Tongue (tissue), 3 donors: Measurements from ENCODE around the gene CEP20. TPM values are rescaled to one million over a fixed set of nuclear protein-coding genes. Genes with fewer than 3 reads are reported as not detected.
A peak's percentile ranks its signal among the peaks of the same experiment; 100 is the strongest.

ENCODE experiments used
- DNase-seq: peaks from one replicate; pipeline ENCODE4 v3.0.0-alpha.2; 2015
- small RNA-seq: library from RNA; depleted of rRNA; stranded (forward); fragments of <200 nt; gene quantifications from one replicate; pipeline ENCODE3, GENCODE V24; 2014; ENCODE audit warnings: low replicate concordance
- total RNA-seq: library from RNA; depleted of rRNA; stranded (reverse); fragments of >200 nt; gene quantifications from one replicate; pipeline ENCODE4 v1.2.3, GENCODE V29; 2014

CEP20 gene
- total RNA-seq, 1 donor from 2014 or later: 58.2 TPM

DNA sequence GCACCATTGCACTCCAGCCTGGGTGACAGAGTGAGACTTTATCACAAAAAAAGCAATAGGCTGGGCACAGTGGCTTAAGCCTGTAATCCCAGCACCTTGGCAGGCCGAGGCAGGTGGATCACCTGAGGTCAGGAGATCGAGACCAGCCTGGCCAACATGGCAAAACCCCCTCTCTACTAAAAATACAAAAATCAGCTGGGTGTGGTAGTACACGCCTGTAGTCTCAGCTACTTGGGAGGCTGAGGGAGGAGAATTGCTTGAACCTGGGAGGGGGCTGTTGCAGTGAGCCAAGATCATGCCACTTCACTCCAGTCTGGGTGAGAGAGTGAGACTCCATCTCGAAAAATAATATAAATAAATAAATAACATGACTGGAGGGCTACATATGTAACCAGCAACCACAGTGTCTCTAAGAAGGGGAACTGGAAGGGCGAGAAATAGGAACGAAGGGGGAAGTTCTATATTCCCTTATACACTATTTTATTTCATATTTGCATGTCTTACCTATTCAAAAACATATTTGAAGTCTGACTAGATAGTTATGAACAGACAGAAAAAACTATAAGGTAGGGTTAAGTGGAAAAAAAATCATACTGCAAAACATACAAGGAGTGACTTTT, 57.5 kb downstream of the CEP20 start:
- DNase-seq: no peak

- peak; percentile 45 for DNase-seq
These were observed 58.9 kb downstream of the CEP20 start for GRCh38 chr16:15829460-15829859.

DNA sequence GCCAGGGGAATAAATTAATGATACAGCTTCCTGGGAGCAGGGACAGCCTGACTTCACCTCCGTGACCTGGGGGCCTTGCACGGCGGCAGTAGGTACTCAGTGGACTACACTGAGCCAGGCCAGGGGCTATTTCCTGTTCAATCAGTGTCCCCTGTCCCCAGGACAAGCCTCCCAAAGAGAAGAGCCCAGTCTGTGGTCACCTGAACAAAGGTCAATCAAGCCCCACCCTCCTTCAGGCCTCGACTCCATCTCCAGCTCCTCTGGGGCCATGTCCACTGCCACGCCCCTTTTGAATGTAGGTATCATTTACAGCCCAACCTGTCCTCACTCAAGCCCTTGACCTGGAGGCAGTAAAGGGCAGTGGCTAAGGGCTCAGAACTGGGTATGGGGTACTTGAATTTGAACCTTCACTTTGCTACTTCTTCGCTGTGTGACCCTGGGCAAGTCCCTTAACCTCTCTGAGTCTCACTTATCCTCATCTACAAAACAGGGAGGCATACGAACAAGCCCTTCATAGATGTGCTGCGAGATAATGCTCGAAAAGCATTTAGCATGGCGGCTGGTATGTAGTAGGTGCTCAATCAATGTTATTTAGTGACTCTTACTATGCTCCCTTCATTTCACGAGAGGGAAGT, 60.6 kb downstream of the CEP20 start:
- DNase-seq: no peak

DNA sequence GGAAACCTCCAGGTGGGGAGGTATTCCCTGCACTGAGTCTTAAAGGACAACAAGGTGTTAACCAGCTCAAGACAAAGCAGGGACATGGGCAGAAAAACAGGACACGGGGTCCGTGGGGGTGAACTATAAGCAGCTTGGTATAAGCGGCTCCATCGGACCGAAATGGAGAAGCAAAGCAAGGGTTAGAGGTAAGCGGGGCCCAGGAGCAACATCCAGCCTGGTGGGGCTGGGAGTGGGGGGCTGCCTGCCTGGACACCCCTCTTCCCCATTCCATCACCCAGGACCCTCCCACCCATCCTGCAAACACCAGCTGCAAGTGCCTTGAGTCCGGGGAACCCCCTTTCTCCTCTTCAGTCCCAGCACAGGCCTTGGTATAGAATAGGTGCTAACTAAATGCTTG, 61.1 kb downstream of the CEP20 start:
- DNase-seq: no peak

DNA sequence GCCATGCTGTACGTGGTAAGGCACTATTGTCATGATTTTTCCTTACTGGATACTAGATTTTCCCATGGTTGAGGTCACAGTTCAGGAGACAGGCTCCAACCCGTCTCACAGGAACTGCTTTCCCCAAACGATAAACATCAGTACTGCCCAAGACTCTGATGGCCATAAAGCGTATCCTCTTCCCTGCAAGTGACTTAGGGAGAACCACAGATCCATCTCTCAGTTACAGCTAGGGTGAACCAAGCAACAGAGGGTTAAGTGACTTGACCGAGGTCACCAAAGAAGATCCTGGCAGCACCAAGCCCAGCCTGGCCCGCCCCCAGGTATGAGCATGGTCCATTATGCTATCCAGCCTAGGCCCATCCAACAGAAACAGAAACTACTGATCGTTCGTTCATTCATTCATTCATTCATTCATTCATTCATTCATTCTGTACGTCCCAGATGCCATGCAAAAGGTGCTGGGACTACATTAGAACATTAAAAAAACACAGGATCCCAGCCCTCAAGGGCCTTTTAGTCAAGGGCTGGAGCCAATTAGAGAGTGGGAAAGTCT, 62.6 kb downstream of the CEP20 start:
- no peak for DNase-seq

GRCh38 chr16:15822957-15823356, 65.4 kb downstream of the CEP20 start:
- DNase-seq: peak; percentile 61

DNA sequence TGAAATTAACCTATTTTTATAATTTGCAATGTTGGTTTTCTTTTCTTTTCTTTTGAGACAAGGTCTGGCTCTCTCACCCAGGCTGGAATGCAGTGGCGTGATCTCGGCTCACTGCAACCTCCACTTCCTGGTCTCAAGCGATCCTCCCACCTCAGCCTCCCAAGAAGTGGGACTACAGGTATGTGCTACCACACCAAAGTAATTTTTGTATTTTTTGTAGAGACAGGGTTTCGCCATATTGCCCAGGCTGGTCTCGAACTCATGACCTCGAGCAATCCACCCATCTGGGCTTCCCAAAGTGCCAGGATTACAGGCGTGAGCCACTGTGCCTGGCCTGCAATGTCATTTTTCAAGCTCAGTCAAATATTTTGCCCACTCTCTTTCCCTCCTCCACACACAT, 67.6 kb downstream of the CEP20 start:
- DNase-seq: no peak

DNA sequence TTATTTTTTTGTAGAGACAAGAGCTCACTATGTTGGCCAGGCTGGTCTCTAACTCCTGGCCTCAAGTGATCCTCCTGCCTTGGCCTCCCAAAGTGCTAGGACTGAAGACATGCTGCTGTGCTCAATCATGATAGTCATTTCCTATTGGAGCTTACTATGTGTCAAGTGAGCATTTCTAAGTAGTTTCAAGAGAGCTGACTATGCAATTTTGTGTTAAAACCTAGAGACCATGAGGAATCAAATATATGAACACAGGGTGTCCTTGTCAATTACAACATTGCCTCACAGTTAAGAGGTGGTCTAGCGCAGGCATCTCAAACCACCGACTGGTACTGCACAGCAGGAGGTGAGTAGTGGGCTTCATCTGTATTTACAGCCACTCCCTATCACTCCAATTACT, 69.4 kb downstream of the CEP20 start:
- no peak for DNase-seq

GRCh38 chr16:15817446-15817845, 71.0 kb downstream of the CEP20 start:
- DNase-seq: no peak

DNA sequence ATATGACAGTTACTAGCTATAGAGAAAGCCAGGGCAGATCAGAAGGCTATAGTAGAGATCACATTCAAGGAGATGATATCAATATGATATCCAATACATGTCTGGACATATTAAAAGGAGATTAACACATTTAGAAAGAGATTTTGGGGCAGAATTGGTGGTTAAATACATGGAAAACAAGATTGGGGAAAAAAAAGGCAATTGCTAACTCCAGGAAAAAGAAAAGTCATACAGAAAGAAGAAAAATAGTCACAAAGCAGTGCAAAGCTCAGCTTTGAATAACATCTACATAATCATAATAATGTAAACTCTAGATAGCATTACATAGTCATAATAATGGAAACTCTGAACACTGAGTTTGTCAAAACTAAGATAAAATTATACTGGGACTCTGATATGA, 72.2 kb downstream of the CEP20 start:
- no peak for DNase-seq

Small RNA genes within 50 kb of the gene (small RNA-seq; reads per million reads assigned to genes)
- gene RNU6-213P: not detected

Other genes starting within 250 kb of the CEP20 start
- 26.9 TPM for gene MARF1, start 245.4 kb downstream of the CEP20 start, total RNA-seq
- gene NDE1, start 238.4 kb downstream of the CEP20 start, total RNA-seq: 36.5 TPM
- 33.7 TPM for gene MYH11, start 31.6 kb downstream of the CEP20 start, total RNA-seq
- gene ABCC1, start 61.0 kb upstream of the CEP20 start, total RNA-seq: 13.6 TPM